H1 (cell line): ENCODE measurements around the gene KMT2E. TPM values are rescaled to one million over a fixed set of nuclear protein-coding genes. Genes with fewer than 3 reads are reported as not detected.
A peak's percentile ranks its signal among the peaks of the same experiment; 100 is the strongest.

Experiments used
- CTCF ChIA-PET: fragments of 300-600 bp; sonication (Branson Sonifier 250); formaldehyde crosslinking; loops from one replicate; lab custom pipeline; 2021; ENCODE audit not compliant: partially characterized antibody; lab: Charles Lee
- POLR2A ChIA-PET: fragments of 300-600 bp; sonication (Branson Sonifier 250); formaldehyde crosslinking; loops from one replicate; lab custom pipeline; 2021; ENCODE audit warnings: inconsistent platforms; ENCODE audit not compliant: partially characterized antibody; lab: Charles Lee
- DNase-seq, 2 experiments: peaks; one replicate each; pipeline versions ENCODE4 v3.0.0 to v3.0.0-alpha.2; 2010 to 2022; ENCODE audit warnings: low spot score in 2 of 2, low read depth in 1 of 2, mixed read lengths in 1 of 2
- FAIRE-seq: peaks from 2 replicates; lab custom pipeline; 2011; peaks lifted over from hg19 to GRCh38; lab: Jason Lieb, UNC
- H2AFZ ChIP-seq: 2 replicates; pipeline ENCODE4 v1.8.1; 2012; ENCODE audit warnings: low read length, inconsistent platforms
- H2AK5ac ChIP-seq: 2 replicates; pipeline ENCODE4 v1.6.1; 2013; ENCODE audit warnings: low read depth, low read length
- H2BK120ac ChIP-seq: replicated peaks from 2 replicates; pipeline ENCODE3; 2013; ENCODE audit warnings: low read depth, low read length, inconsistent platforms
- H2BK12ac ChIP-seq: 2 replicates; pipeline ENCODE4 v1.6.1; 2013; ENCODE audit warnings: low read depth, low read length
- H2BK15ac ChIP-seq: 2 replicates; pipeline ENCODE4 v1.6.1; 2013; ENCODE audit warnings: low read length
- H2BK20ac ChIP-seq: 2 replicates; pipeline ENCODE4 v1.6.1; 2013; ENCODE audit warnings: low read length
- H2BK5ac ChIP-seq: 2 replicates; pipeline ENCODE4 v1.6.1; 2013; ENCODE audit warnings: low read depth, low read length
- H3K14ac ChIP-seq: 2 replicates; pipeline ENCODE4 v1.6.1; 2013; ENCODE audit warnings: inconsistent platforms; ENCODE audit not compliant: insufficient read length
- H3K18ac ChIP-seq: 2 replicates; pipeline ENCODE4 v1.6.1; 2013; ENCODE audit warnings: low read length; ENCODE audit errors: extremely low read depth
- H3K23ac ChIP-seq: 2 replicates; pipeline ENCODE4 v1.6.1; 2013; ENCODE audit warnings: inconsistent platforms; ENCODE audit not compliant: insufficient read length
- H3K23me2 ChIP-seq: 2 replicates; pipeline ENCODE4 v1.6.1; 2013; ENCODE audit warnings: low read depth, low read length
- H3K27ac ChIP-seq: 2 replicates; pipeline ENCODE4 v1.6.1; 2011; ENCODE audit warnings: low read depth, low read length, inconsistent platforms
- H3K27me3 ChIP-seq, 4 experiments: replicated peaks in 1 of 4; 1 replicate in 1 of 4; 2 replicates in 3 of 4; pipeline versions ENCODE4 v1.6.1 to v1.8.1; 2011 to 2013; ENCODE audit warnings: low read length in 3 of 4, mild to moderate bottlenecking in 3 of 4, inconsistent platforms in 2 of 4, mixed read lengths in 2 of 4, moderate library complexity in 1 of 4; ENCODE audit not compliant: control insufficient read depth in 3 of 4, insufficient read depth in 3 of 4; ENCODE audit errors: extremely low read depth in 1 of 4
- H3K36me3 ChIP-seq, 4 experiments: 2 replicates each; pipeline versions ENCODE4 v1.6.1 to v1.8.1; 2011 to 2013; ENCODE audit warnings: mild to moderate bottlenecking in 4 of 4, low read length in 3 of 4, moderate library complexity in 2 of 4, control low read depth in 1 of 4, inconsistent platforms in 1 of 4; ENCODE audit not compliant: insufficient read depth in 4 of 4, control insufficient read depth in 2 of 4
- H3K4ac ChIP-seq: replicated peaks from 2 replicates; pipeline ENCODE3; 2013; ENCODE audit warnings: low read length, low read depth, mixed read lengths, inconsistent platforms; ENCODE audit not compliant: insufficient read length
- H3K4me1 ChIP-seq, 4 experiments: replicated peaks in 1 of 4; 1 replicate in 1 of 4; 2 replicates in 3 of 4; pipeline versions ENCODE4 v1.6.1 to v1.8.1; 2011 to 2013; ENCODE audit warnings: low read length in 3 of 4, inconsistent platforms in 2 of 4, mixed read lengths in 1 of 4; ENCODE audit not compliant: insufficient read depth in 4 of 4, control insufficient read depth in 3 of 4
- H3K4me2 ChIP-seq, 2 experiments: 2 replicates each; pipeline versions ENCODE4 v1.6.1 to v1.8.1; 2011 to 2013; ENCODE audit warnings: low read depth in 2 of 2, low read length in 2 of 2, control low read depth in 1 of 2, inconsistent platforms in 1 of 2, mild to moderate bottlenecking in 1 of 2; ENCODE audit not compliant: insufficient read depth in 1 of 2
- H3K4me3 ChIP-seq, 4 experiments: fragments of 200-600, 300-600 bp in 1 of 4; sonication (generic), shearing (Covaris generic), sonication (Bioruptor Twin) in 1 of 4; 2 replicates each; pipeline versions ENCODE4 v1.5.1 to v1.8.1; 2011 to 2016; ENCODE audit warnings: low read length in 4 of 4, low read depth in 3 of 4, control low read depth in 2 of 4, inconsistent platforms in 2 of 4, mild to moderate bottlenecking in 2 of 4, mixed read lengths in 1 of 4, moderate library complexity in 1 of 4; ENCODE audit not compliant: insufficient read depth in 2 of 4; ENCODE audit errors: extremely low read depth in 1 of 4
- H3K56ac ChIP-seq: replicated peaks from 2 replicates; pipeline ENCODE3; 2013; ENCODE audit warnings: low read depth, mild to moderate bottlenecking, mixed read lengths, low read length, inconsistent platforms; ENCODE audit not compliant: insufficient read length
- H3K79me1 ChIP-seq: 2 replicates; pipeline ENCODE4 v1.6.1; 2013; ENCODE audit warnings: low read depth, low read length, control low read depth
- H3K79me2 ChIP-seq, 2 experiments: 2 replicates each; pipeline versions ENCODE4 v1.6.1 to v1.8.1; 2012 to 2013; ENCODE audit warnings: low read length in 2 of 2, mild to moderate bottlenecking in 2 of 2, inconsistent platforms in 1 of 2; ENCODE audit not compliant: insufficient read depth in 2 of 2, control insufficient read depth in 1 of 2
- H3K9ac ChIP-seq, 4 experiments: replicated peaks in 1 of 4; 1 replicate in 1 of 4; 2 replicates in 3 of 4; pipeline versions ENCODE4 v1.6.1 to v1.8.1; 2011 to 2013; ENCODE audit warnings: low read depth in 3 of 4, low read length in 3 of 4, control low read depth in 2 of 4, mild to moderate bottlenecking in 2 of 4, moderate library complexity in 2 of 4, inconsistent platforms in 1 of 4; ENCODE audit errors: extremely low read depth in 1 of 4
- H3K9me3 ChIP-seq, 2 experiments: 2 replicates each; pipeline versions ENCODE4 v1.6.1 to v1.8.1; 2012 to 2013; ENCODE audit warnings: mild to moderate bottlenecking in 2 of 2, moderate library complexity in 2 of 2, control low read depth in 1 of 2, inconsistent platforms in 1 of 2, low read depth in 1 of 2, low read length in 1 of 2, mixed read lengths in 1 of 2; ENCODE audit not compliant: insufficient read depth in 2 of 2
- H4K20me1 ChIP-seq, 2 experiments: replicated peaks in 1 of 2; 2 replicates each; pipeline versions ENCODE3 to v1.8.1; 2011 to 2013; ENCODE audit warnings: inconsistent platforms in 2 of 2, low read length in 2 of 2, mild to moderate bottlenecking in 1 of 2; ENCODE audit not compliant: insufficient read depth in 2 of 2, control insufficient read depth in 1 of 2
- H4K5ac ChIP-seq: 2 replicates; pipeline ENCODE4 v1.6.1; 2013; ENCODE audit warnings: low read length, low read depth, mixed read lengths, inconsistent platforms; ENCODE audit not compliant: insufficient read length
- H4K8ac ChIP-seq: 2 replicates; pipeline ENCODE4 v1.8.0; 2013; ENCODE audit warnings: mild to moderate bottlenecking, moderate library complexity, low read length, inconsistent platforms; ENCODE audit not compliant: insufficient read depth; ENCODE audit errors: extremely low read depth
- H4K91ac ChIP-seq: replicated peaks from 2 replicates; pipeline ENCODE3; 2013; ENCODE audit warnings: low read length, mixed read lengths, inconsistent platforms; ENCODE audit not compliant: insufficient read length
- FOSL1 ChIP-seq: IDR thresholded peaks from 2 replicates; pipeline ENCODE4 v1.6.1; 2011; ENCODE audit warnings: mild to moderate bottlenecking, low read depth, low read length, moderate library complexity; ENCODE audit not compliant: insufficient read depth
- NANOG ChIP-seq: IDR thresholded peaks from 2 replicates; pipeline ENCODE4 v1.6.1; 2011; ENCODE audit warnings: low read length, low read depth, mild to moderate bottlenecking, inconsistent platforms; ENCODE audit not compliant: insufficient read depth, poor library complexity, severe bottlenecking
- SIX5 ChIP-seq: IDR thresholded peaks from 2 replicates; pipeline ENCODE4 v1.6.1; 2011; ENCODE audit warnings: mild to moderate bottlenecking, low read depth, low read length
- TAF1 ChIP-seq: IDR thresholded peaks from 2 replicates; pipeline ENCODE4 v1.6.1; 2011; ENCODE audit warnings: mild to moderate bottlenecking, low read depth, low read length
- TCF12 ChIP-seq: IDR thresholded peaks from 2 replicates; pipeline ENCODE4 v1.6.1; 2011; ENCODE audit warnings: low read depth, mild to moderate bottlenecking, low read length
- WGBS, 2 experiments: shearing (Covaris generic) in 1 of 2; methylation state at CpG; one replicate each; pipeline versions ENCODE4 v1.1.6 to v1.1.7; 2013 to 2015; ENCODE audit warnings: low lambda C conversion rate in 2 of 2, mixed read lengths in 2 of 2, inconsistent platforms in 1 of 2, low coverage in 1 of 2, missing lambda C conversion rate in 1 of 2; ENCODE audit not compliant: insufficient replicate concordance in 2 of 2, insufficient coverage in 1 of 2, insufficient read length in 1 of 2; ENCODE audit errors: extremely low coverage in 1 of 2, missing lambda C conversion rate in 1 of 2; 5-methylcytosine and 5-hydroxymethylcytosine counted together
- polyA plus RNA-seq, 7 experiments: library from polyadenylated mRNA; depleted of rRNA in 3 of 7; stranded (reverse) in 5 of 7; unstranded in 2 of 7; fragments of >200 nt in 5 of 7; fragments of 200-250 nt in 2 of 7; gene quantifications; 1 replicate in 5 of 7; 2 replicates in 1 of 7; 4 replicates in 1 of 7; pipeline versions ENCODE4 v1.2.1 to v1.2.3, GENCODE V29; 2011 to 2013; ENCODE audit warnings: missing spikeins in 2 of 7, mixed read lengths in 2 of 7
- total RNA-seq: library from RNA; stranded (reverse); fragmentation: NEBNext Ultra II Directional; extraction: Animal tissue kit (Norgen Biotek cat#: 25700); gene quantifications from 2 replicates; pipeline ENCODE4 v1.2.1, GENCODE V29; 2021

Gene KMT2E
- total and polyA plus RNA-seq, 2 of the 8 experiments (the other 6 are each of a cell fraction or from before 2014, with no cell fraction given), result 10.9 to 45.0 TPM

DNA sequence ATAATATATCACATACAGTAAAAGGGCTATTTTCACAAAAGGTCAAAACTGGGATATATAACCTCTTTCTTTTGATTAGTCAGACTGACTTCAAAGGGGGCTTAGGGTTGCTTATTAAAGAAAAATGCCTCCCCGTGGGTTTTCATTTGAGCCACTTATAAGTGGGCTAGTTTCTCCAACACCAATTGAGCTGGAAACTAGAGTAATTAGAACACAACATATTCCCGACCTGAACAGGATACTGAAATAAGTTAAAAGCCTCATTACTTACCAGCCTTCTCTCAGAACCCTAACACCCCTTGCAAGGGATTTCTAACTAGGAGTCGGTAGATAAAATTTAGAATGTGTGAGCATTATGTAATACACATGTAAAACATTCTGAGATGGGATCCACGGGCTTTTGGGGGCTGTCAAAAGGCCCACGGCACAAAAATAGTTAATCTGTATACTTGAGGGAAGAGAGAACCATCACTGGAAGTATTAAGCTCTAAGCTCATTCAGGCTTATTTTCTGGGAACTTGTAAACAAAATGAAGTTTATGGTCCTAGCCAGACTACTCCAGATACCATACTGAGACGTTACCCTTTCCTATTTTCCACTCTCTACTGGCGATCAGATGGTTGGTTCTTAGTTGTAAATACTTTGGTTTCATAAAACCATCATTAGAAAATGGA lies 29.3 kb upstream of the KMT2E start:
- H3K4ac ChIP-seq, result no peak overlapping the region
- peaks cover 0 to 8% (median 0%) of the 10 kb centered on the region in 4 experiments; a peak in 1 of 8 replicates for H3K36me3 ChIP-seq
- FAIRE-seq, result no peak

More for the DNA sequence above, 29.3 kb upstream of the KMT2E start:
- H2BK5ac ChIP-seq, result no peak overlapping the region
- no peaks in the 10 kb centered on the region for H3K9me3 ChIP-seq
- H2BK20ac ChIP-seq, result no peak overlapping the region
- H2BK15ac ChIP-seq, result no peak overlapping the region
- H2AFZ ChIP-seq, result no peak overlapping the region
- TF ChIP-seq FOSL1 (no peak), TAF1 (no peak), TCF12 (no peak), NANOG (no peak), SIX5 (no peak)
- H3K23me2 ChIP-seq, result peaks cover 2% of the 10 kb centered on the region; the same call in 1 of the 2 replicates
- ChIA-PET CTCF (interaction anchor here (1.2 to 3.2 kb wide), 5 partner anchors 11 to 547 kb away, joined by 3 to 27 read pairs (median 4); partner anchors contain the start of gene RINT1), POLR2A (interaction anchor here (0.6 to 5.6 kb wide), 14 partner anchors 8 to 437 kb away, joined by 3 to 118 read pairs (median 6); partner anchors contain the start of gene KMT2E)
- H3K14ac ChIP-seq, result no peak overlapping the region
- peaks cover 2% of the 10 kb centered on the region; the same call in 1 of the 2 replicates for H3K79me1 ChIP-seq
- H4K20me1 ChIP-seq, result peaks cover 10 to 14% of the 10 kb centered on the region in 2 experiments
- no peak overlapping the region for H3K56ac ChIP-seq
- H2BK120ac ChIP-seq, result no peak overlapping the region
- no peak overlapping the region for H4K5ac ChIP-seq
- H3K18ac ChIP-seq, result no peak overlapping the region
- H3K23ac ChIP-seq, result no peak overlapping the region
- H3K4me3 ChIP-seq, result peak overlapping the region; percentile 59 to 72 (median 66)
- DNase-seq, result no peak
- H3K4me2 ChIP-seq, result peak overlapping the region; percentile 58 to 81
- H3K27me3 ChIP-seq, result no peaks in the 10 kb centered on the region
- peaks cover 0 to 6% (median 5%) of the 10 kb centered on the region in 4 experiments; a peak in 3 of 7 replicates for H3K4me1 ChIP-seq
- H2BK12ac ChIP-seq, result no peak overlapping the region
- H3K27ac ChIP-seq, result no peak overlapping the region
- peaks cover 0 to 26% of the 10 kb centered on the region in 2 experiments; a peak in 2 of 4 replicates for H3K79me2 ChIP-seq
- no peak overlapping the region for H4K91ac ChIP-seq
- no peak overlapping the region for H2AK5ac ChIP-seq
- H4K8ac ChIP-seq, result no peak overlapping the region
- peak overlapping the region in 2 of 4 experiments; percentile 70 to 87; a peak in 4 of 7 replicates for H3K9ac ChIP-seq
- WGBS, 2 experiments, result 50% methylated on average over 7 of the region's 7 CpGs; no CpG with 5 or more reads in 1 of the 2 experiments
